GM23338 (cell line): Measurements from ENCODE around the gene RNF4. TPM values are rescaled to one million over a fixed set of nuclear protein-coding genes. Genes with fewer than 3 reads are reported as not detected.

Experiments used
- ATAC-seq: fragments of 200-7000 bp; cut with Tn5 transposase; 3 replicates; pipeline ENCODE4 v1.9.1; 2020
- DNase-seq: peaks from one replicate; pipeline ENCODE4 v3.0.0-alpha.2; 2015; ENCODE audit warnings: low spot score
- H2AFZ ChIP-seq: fragments of 200-600 bp; sonication (generic); 2 replicates; pipeline ENCODE4 v1.8.0; 2016; ENCODE audit warnings: antibody characterized with exemption, mild to moderate bottlenecking, moderate library complexity
- H3F3A ChIP-seq: fragments of 200-600 bp; sonication (generic); replicated peaks from 2 replicates; pipeline ENCODE4 v1.8.0; 2017; ENCODE audit warnings: antibody characterized with exemption, mixed run types, low read depth
- H3K27ac ChIP-seq: fragments of 200-600 bp; sonication (generic); 2 replicates; pipeline ENCODE4 v1.6.1; 2016; ENCODE audit warnings: low read depth
- H3K27me3 ChIP-seq: fragments of 200-600 bp; sonication (generic); 2 replicates; pipeline ENCODE4 v1.8.0; 2016; ENCODE audit warnings: mild to moderate bottlenecking, mixed run types, moderate library complexity; ENCODE audit not compliant: insufficient read depth
- H3K36me3 ChIP-seq: fragments of 200-600 bp; sonication (generic); 2 replicates; pipeline ENCODE4 v1.8.0; 2016; ENCODE audit warnings: mild to moderate bottlenecking; ENCODE audit not compliant: insufficient read depth
- H3K4me1 ChIP-seq: fragments of 200-600 bp; sonication (generic); 2 replicates; pipeline ENCODE4 v1.8.0; 2016; ENCODE audit warnings: mild to moderate bottlenecking, moderate library complexity; ENCODE audit not compliant: insufficient read depth
- H3K4me2 ChIP-seq: fragments of 200-600 bp; sonication (generic); 2 replicates; pipeline ENCODE4 v1.7.1; 2017; ENCODE audit warnings: mixed run types
- H3K4me3 ChIP-seq: fragments of 200-600 bp; sonication (generic); 2 replicates; pipeline ENCODE4 v1.6.1; 2016; ENCODE audit warnings: mixed run types
- H3K79me2 ChIP-seq: fragments of 200-600 bp; sonication (generic); replicated peaks from 2 replicates; pipeline ENCODE4 v1.8.0; 2017; ENCODE audit warnings: mild to moderate bottlenecking; ENCODE audit not compliant: insufficient read depth
- H3K9me2 ChIP-seq: fragments of 200-600 bp; sonication (generic); 2 replicates; pipeline ENCODE4 v1.8.0; 2017; ENCODE audit not compliant: insufficient read depth
- H4K20me1 ChIP-seq: fragments of 200-600 bp; sonication (generic); replicated peaks from 2 replicates; pipeline ENCODE4 v1.8.0; 2017; ENCODE audit warnings: mild to moderate bottlenecking; ENCODE audit not compliant: insufficient read depth
- H3K27ac Mint-ChIP-seq: 2 replicates; pipeline ENCODE4 v1.8.0; 2020; ENCODE audit warnings: inconsistent platforms, mild to moderate bottlenecking, moderate library complexity, mixed read lengths
- H3K27me3 Mint-ChIP-seq: 3 replicates; pipeline ENCODE4 v1.8.0; 2022; ENCODE audit warnings: low read depth, mild to moderate bottlenecking, moderate library complexity, mixed read lengths, inconsistent platforms; ENCODE audit not compliant: insufficient read depth, poor library complexity
- H3K36me3 Mint-ChIP-seq: 3 replicates; pipeline ENCODE4 v1.8.0; 2021; ENCODE audit warnings: low read depth, mild to moderate bottlenecking, inconsistent platforms, moderate library complexity, mixed read lengths
- H3K4me1 Mint-ChIP-seq: 3 replicates; pipeline ENCODE4 v1.8.0; 2020; ENCODE audit warnings: mild to moderate bottlenecking, inconsistent platforms, mixed read lengths
- H3K4me3 Mint-ChIP-seq: 3 replicates; pipeline ENCODE4 v1.8.0; 2021; ENCODE audit warnings: moderate library complexity, mild to moderate bottlenecking, inconsistent platforms, mixed read lengths
- H3K9me3 Mint-ChIP-seq: 3 replicates; pipeline ENCODE4 v1.8.0; 2020; ENCODE audit warnings: moderate library complexity, mild to moderate bottlenecking, inconsistent platforms, mixed read lengths
- CREB1 ChIP-seq: fragments of 250-450 bp; sonication (Bioruptor Pico); IDR thresholded peaks from 2 replicates; pipeline ENCODE4 v1.5.0; 2020; ENCODE audit warnings: low read depth, mild to moderate bottlenecking, moderate library complexity
- EZH2 ChIP-seq: fragments of 200-600 bp; sonication (generic); IDR thresholded peaks from one replicate; pipeline ENCODE4 v1.8.0; 2017; ENCODE audit warnings: antibody characterized with exemption, mild to moderate bottlenecking, low read depth; ENCODE audit not compliant: unreplicated experiment
- EZH2phosphoT487 ChIP-seq: fragments of 200-600 bp; sonication (generic); IDR thresholded peaks from one replicate; pipeline ENCODE4 v1.8.1; 2018; ENCODE audit warnings: antibody characterized with exemption; ENCODE audit not compliant: unreplicated experiment
- JUNB ChIP-seq: IDR thresholded peaks from one replicate; pipeline ENCODE4 v1.6.1; 2016; ENCODE audit warnings: antibody characterized with exemption; ENCODE audit not compliant: unreplicated experiment
- NANOG ChIP-seq: IDR thresholded peaks from 2 replicates; pipeline ENCODE4 v1.6.1; 2016; ENCODE audit warnings: antibody characterized with exemption, borderline replicate concordance
- POLR2AphosphoS5 ChIP-seq: IDR thresholded peaks from 2 replicates; pipeline ENCODE4 v1.6.1; 2016; ENCODE audit warnings: antibody characterized with exemption, low read depth
- STAT1 ChIP-seq: IDR thresholded peaks from one replicate; pipeline ENCODE4 v1.6.1; 2016; ENCODE audit warnings: antibody characterized with exemption; ENCODE audit not compliant: unreplicated experiment
- ZNF114 ChIP-seq: fragments of 250-450 bp; sonication (Bioruptor Pico); IDR thresholded peaks from 2 replicates; pipeline ENCODE4 v1.5.0; 2020; ENCODE audit warnings: mild to moderate bottlenecking, moderate library complexity
- ZNF331 ChIP-seq: fragments of 250-450 bp; sonication (Bioruptor Pico); IDR thresholded peaks from 2 replicates; pipeline ENCODE4 v1.5.0; 2020; ENCODE audit warnings: low read depth, mild to moderate bottlenecking, moderate library complexity
- polyA plus RNA-seq: library from polyadenylated mRNA; unstranded; fragments of >200 nt; fragmentation: Nextera tagmentation; extraction: Ambion mirVana; gene quantifications from 2 replicates; pipeline ENCODE4 v1.2.1, GENCODE V29; 2016
- total RNA-seq: library from RNA; depleted of rRNA; stranded (reverse); fragments of >200 nt; shearing (Covaris generic); gene quantifications from 2 replicates; pipeline ENCODE4 v1.2.3, GENCODE V29; 2014
- TF ChIP-seq, protein P1 (sequence below), 2 experiments: fragments of 200-600 bp in 1 of 2; sonication (generic) in 1 of 2; conservative IDR thresholded peaks; 2 replicates each; pipeline versions ENCODE4 v1.5.1 to v1.6.1; 2016 to 2017; ENCODE audit warnings: antibody characterized with exemption in 2 of 2, low read depth in 2 of 2, mild to moderate bottlenecking in 2 of 2, moderate library complexity in 1 of 2
- TF ChIP-seq, protein P2 (sequence below): IDR thresholded peaks from 2 replicates; pipeline ENCODE4 v1.6.1; 2016; ENCODE audit warnings: antibody characterized with exemption
- TF ChIP-seq, protein P3 (sequence below): IDR thresholded peaks from one replicate; pipeline ENCODE4 v1.6.1; 2018; ENCODE audit warnings: antibody characterized with exemption; ENCODE audit not compliant: unreplicated experiment
- TF ChIP-seq, protein P4 (sequence below): fragments of 250-450 bp; sonication (Bioruptor Pico); IDR thresholded peaks from 2 replicates; pipeline ENCODE4 v1.5.0; 2020; ENCODE audit warnings: mild to moderate bottlenecking, moderate library complexity

The RNF4 gene
- total and polyA plus RNA-seq, 2 experiments from 2014 or later = 47.7 to 77.2 TPM

DNA sequence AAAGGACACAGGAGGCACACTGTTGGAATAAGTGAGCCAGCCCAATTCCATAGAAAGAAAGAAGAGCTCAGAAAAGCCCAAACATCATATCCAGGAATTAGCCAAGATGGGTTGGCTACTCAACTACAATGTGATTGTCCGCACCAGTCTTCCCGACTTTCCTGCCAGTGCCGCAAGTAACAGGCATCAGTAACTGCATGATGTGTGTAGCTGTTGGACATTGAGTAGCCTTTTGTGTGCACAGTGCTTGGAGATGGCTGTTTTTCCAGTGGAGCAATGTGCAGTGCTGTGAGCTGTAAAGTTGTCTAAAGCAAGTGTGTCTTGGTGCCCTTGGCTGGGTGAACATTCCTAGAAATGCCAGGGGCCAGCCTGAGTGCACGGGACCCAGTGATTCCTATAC lies 38.4 kb downstream of the RNF4 start (continued):
- TF ChIP-seq ZNF331 (CRISPR knock-in tag) (no peak), ZNF114 (no peak), NANOG (no peak)

DNA sequence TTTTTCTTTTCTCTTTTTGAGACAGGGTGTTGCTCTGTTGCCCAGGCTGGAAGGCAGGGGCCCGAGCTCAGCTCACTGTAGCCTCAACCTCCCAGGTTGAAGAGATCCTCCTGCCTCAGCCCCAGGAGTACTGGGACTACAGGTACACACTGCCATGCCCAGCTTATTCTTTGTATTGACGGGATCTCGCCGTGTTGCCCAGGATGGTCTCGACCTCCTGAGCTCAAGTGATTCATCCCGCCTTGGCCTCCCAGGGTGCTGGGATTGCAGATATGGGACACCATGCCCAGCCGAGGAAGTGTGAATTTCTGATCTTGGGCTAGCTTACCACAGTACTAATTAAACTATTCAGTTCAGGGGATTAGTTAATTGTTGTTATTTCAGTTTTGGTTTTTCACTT lies 38.9 kb downstream of the RNF4 start:
- Histone ChIP-seq H3K9me2 (no peaks in the 10 kb centered on the region), H4K20me1 (peaks cover 22% of the 10 kb centered on the region)

More for the DNA sequence above, 38.9 kb downstream of the RNF4 start:
- H3K36me3 ChIP-seq = peaks cover 32% of the 10 kb centered on the region
- H3K27me3 ChIP-seq = no peaks in the 10 kb centered on the region
- no peaks in the 10 kb centered on the region for H3K4me1 ChIP-seq
- peaks cover 2% of the 10 kb centered on the region for H3K27me3 Mint-ChIP-seq
- H3K27ac ChIP-seq = peak overlapping the region; percentile 19; the same call in 1 of the 2 replicates
- no peak overlapping the region for H3K4me3 Mint-ChIP-seq
- H2AFZ ChIP-seq = no peak overlapping the region
- ATAC-seq (no peak), DNase-seq (no peak)
- H3K27ac Mint-ChIP-seq = no peak overlapping the region
- peaks cover 6% of the 10 kb centered on the region; the same call in 1 of the 2 replicates for H3F3A ChIP-seq
- H3K9me3 Mint-ChIP-seq = no peaks in the 10 kb centered on the region
- no peak overlapping the region for H3K4me2 ChIP-seq
- TF ChIP-seq ZNF114 (no peak), JUNB (no peak), NANOG (no peak), EZH2phosphoT487 (no peak), STAT1 (no peak), ZNF331 (CRISPR knock-in tag) (no peak), POLR2AphosphoS5 (no peak), EZH2 (no peak), CREB1 (CRISPR knock-in tag) (no peak)
- TF ChIP-seq, protein P1, sequence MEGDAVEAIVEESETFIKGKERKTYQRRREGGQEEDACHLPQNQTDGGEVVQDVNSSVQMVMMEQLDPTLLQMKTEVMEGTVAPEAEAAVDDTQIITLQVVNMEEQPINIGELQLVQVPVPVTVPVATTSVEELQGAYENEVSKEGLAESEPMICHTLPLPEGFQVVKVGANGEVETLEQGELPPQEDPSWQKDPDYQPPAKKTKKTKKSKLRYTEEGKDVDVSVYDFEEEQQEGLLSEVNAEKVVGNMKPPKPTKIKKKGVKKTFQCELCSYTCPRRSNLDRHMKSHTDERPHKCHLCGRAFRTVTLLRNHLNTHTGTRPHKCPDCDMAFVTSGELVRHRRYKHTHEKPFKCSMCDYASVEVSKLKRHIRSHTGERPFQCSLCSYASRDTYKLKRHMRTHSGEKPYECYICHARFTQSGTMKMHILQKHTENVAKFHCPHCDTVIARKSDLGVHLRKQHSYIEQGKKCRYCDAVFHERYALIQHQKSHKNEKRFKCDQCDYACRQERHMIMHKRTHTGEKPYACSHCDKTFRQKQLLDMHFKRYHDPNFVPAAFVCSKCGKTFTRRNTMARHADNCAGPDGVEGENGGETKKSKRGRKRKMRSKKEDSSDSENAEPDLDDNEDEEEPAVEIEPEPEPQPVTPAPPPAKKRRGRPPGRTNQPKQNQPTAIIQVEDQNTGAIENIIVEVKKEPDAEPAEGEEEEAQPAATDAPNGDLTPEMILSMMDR (conservative IDR thresholded peaks at IDR 0.05; ENCODE audit: low read depth in 2 of 2) = no peak
- TF ChIP-seq, protein P2, sequence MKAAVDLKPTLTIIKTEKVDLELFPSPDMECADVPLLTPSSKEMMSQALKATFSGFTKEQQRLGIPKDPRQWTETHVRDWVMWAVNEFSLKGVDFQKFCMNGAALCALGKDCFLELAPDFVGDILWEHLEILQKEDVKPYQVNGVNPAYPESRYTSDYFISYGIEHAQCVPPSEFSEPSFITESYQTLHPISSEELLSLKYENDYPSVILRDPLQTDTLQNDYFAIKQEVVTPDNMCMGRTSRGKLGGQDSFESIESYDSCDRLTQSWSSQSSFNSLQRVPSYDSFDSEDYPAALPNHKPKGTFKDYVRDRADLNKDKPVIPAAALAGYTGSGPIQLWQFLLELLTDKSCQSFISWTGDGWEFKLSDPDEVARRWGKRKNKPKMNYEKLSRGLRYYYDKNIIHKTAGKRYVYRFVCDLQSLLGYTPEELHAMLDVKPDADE = no peak
- TF ChIP-seq, protein P3, sequence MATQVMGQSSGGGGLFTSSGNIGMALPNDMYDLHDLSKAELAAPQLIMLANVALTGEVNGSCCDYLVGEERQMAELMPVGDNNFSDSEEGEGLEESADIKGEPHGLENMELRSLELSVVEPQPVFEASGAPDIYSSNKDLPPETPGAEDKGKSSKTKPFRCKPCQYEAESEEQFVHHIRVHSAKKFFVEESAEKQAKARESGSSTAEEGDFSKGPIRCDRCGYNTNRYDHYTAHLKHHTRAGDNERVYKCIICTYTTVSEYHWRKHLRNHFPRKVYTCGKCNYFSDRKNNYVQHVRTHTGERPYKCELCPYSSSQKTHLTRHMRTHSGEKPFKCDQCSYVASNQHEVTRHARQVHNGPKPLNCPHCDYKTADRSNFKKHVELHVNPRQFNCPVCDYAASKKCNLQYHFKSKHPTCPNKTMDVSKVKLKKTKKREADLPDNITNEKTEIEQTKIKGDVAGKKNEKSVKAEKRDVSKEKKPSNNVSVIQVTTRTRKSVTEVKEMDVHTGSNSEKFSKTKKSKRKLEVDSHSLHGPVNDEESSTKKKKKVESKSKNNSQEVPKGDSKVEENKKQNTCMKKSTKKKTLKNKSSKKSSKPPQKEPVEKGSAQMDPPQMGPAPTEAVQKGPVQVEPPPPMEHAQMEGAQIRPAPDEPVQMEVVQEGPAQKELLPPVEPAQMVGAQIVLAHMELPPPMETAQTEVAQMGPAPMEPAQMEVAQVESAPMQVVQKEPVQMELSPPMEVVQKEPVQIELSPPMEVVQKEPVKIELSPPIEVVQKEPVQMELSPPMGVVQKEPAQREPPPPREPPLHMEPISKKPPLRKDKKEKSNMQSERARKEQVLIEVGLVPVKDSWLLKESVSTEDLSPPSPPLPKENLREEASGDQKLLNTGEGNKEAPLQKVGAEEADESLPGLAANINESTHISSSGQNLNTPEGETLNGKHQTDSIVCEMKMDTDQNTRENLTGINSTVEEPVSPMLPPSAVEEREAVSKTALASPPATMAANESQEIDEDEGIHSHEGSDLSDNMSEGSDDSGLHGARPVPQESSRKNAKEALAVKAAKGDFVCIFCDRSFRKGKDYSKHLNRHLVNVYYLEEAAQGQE = no peak
- TF ChIP-seq, protein P4, sequence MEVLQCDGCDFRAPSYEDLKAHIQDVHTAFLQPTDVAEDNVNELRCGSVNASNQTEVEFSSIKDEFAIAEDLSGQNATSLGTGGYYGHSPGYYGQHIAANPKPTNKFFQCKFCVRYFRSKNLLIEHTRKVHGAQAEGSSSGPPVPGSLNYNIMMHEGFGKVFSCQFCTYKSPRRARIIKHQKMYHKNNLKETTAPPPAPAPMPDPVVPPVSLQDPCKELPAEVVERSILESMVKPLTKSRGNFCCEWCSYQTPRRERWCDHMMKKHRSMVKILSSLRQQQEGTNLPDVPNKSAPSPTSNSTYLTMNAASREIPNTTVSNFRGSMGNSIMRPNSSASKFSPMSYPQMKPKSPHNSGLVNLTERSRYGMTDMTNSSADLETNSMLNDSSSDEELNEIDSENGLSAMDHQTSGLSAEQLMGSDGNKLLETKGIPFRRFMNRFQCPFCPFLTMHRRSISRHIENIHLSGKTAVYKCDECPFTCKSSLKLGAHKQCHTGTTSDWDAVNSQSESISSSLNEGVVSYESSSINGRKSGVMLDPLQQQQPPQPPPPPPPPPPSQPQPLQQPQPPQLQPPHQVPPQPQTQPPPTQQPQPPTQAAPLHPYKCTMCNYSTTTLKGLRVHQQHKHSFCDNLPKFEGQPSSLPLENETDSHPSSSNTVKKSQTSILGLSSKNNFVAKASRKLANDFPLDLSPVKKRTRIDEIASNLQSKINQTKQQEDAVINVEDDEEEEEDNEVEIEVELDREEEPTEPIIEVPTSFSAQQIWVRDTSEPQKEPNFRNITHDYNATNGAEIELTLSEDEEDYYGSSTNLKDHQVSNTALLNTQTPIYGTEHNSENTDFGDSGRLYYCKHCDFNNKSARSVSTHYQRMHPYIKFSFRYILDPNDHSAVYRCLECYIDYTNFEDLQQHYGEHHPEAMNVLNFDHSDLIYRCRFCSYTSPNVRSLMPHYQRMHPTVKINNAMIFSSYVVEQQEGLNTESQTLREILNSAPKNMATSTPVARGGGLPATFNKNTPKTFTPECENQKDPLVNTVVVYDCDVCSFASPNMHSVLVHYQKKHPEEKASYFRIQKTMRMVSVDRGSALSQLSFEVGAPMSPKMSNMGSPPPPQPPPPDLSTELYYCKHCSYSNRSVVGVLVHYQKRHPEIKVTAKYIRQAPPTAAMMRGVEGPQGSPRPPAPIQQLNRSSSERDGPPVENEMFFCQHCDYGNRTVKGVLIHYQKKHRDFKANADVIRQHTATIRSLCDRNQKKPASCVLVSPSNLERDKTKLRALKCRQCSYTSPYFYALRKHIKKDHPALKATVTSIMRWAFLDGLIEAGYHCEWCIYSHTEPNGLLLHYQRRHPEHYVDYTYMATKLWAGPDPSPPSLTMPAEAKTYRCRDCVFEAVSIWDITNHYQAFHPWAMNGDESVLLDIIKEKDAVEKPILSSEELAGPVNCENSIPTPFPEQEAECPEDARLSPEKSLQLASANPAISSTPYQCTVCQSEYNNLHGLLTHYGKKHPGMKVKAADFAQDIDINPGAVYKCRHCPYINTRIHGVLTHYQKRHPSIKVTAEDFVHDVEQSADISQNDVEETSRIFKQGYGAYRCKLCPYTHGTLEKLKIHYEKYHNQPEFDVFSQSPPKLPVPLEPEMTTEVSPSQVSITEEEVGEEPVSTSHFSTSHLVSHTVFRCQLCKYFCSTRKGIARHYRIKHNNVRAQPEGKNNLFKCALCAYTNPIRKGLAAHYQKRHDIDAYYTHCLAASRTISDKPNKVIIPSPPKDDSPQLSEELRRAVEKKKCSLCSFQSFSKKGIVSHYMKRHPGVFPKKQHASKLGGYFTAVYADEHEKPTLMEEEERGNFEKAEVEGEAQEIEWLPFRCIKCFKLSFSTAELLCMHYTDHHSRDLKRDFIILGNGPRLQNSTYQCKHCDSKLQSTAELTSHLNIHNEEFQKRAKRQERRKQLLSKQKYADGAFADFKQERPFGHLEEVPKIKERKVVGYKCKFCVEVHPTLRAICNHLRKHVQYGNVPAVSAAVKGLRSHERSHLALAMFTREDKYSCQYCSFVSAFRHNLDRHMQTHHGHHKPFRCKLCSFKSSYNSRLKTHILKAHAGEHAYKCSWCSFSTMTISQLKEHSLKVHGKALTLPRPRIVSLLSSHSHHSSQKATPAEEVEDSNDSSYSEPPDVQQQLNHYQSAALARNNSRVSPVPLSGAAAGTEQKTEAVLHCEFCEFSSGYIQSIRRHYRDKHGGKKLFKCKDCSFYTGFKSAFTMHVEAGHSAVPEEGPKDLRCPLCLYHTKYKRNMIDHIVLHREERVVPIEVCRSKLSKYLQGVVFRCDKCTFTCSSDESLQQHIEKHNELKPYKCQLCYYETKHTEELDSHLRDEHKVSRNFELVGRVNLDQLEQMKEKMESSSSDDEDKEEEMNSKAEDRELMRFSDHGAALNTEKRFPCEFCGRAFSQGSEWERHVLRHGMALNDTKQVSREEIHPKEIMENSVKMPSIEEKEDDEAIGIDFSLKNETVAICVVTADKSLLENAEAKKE (CRISPR knock-in tag) = no peak
- no peaks in the 10 kb centered on the region for H3K4me1 Mint-ChIP-seq
- no peak overlapping the region for H3K4me3 ChIP-seq
- peaks cover 52% of the 10 kb centered on the region for H3K79me2 ChIP-seq
- H3K36me3 Mint-ChIP-seq = peaks cover 72% of the 10 kb centered on the region
